ENCODE data around the gene CYP24A1. TPM values are rescaled to one million over a fixed set of nuclear protein-coding genes. Genes with fewer than 3 reads are reported as not detected.

The CYP24A1 gene
- total RNA-seq, 2 donors from 2014 or later, result 1.9 TPM; not detected in 1

GRCh38 chr20:54149765-54150264 is 24.0 kb downstream of the CYP24A1 start:
- DNase-seq (ENCODE audit: low spot score), result no peak
- Histone ChIP-seq H3K27me3 (replicated peaks; ENCODE audit: insufficient read depth) (no peaks in the 10 kb centered on the region), H3K4me1 (replicated peaks) (no peaks in the 10 kb centered on the region), H3K4me3 (no peak overlapping the region), H3K36me3 (no peaks in the 10 kb centered on the region), H3K27ac (no peak overlapping the region), H3K9me3 (no peaks in the 10 kb centered on the region)
- TF ChIP-seq POLR2AphosphoS5 (IDR thresholded peaks at IDR 0.05), result no peak
- TF ChIP-seq POLR2A (IDR thresholded peaks at IDR 0.05), result no peak
- no peak for TF ChIP-seq CTCF (IDR thresholded peaks at IDR 0.05)
- intact Hi-C loops (cut with DNase I), result no loop called here
- WGBS, result 91% methylated on average over 7 of the region's 7 CpGs

- DNase-seq (ENCODE audit: low spot score), result peak; percentile 93
- H3K9me3 ChIP-seq, result no peaks in the 10 kb centered on the region
- H3K4me1 ChIP-seq (replicated peaks), result no peaks in the 10 kb centered on the region
- TF ChIP-seq POLR2A (IDR thresholded peaks at IDR 0.05) (no peak), POLR2AphosphoS5 (IDR thresholded peaks at IDR 0.05) (peak; percentile 97)
- no peaks in the 10 kb centered on the region for H3K27me3 ChIP-seq (replicated peaks; ENCODE audit: insufficient read depth)
- WGBS, result 17% methylated on average over 7 of the region's 7 CpGs
- H3K36me3 ChIP-seq, result no peaks in the 10 kb centered on the region
- intact Hi-C loops (cut with DNase I), result no loop called here
- H3K4me3 ChIP-seq, result no peak overlapping the region
- H3K27ac ChIP-seq, result no peak overlapping the region
These were observed 24.6 kb downstream of the CYP24A1 start for GRCh38 chr20:54148947-54149764.

- no peaks in the 10 kb centered on the region for H3K36me3 ChIP-seq
- H3K4me3 ChIP-seq, result no peak overlapping the region
- 85% methylated on average over 1 of the region's 1 CpG for WGBS
- H3K4me1 ChIP-seq (replicated peaks), result no peaks in the 10 kb centered on the region
- intact Hi-C loops (cut with DNase I), result no loop called here
- no peak overlapping the region for H3K27ac ChIP-seq
- TF ChIP-seq CTCF (IDR thresholded peaks at IDR 0.05) (no peak), POLR2A (IDR thresholded peaks at IDR 0.05) (no peak), POLR2AphosphoS5 (IDR thresholded peaks at IDR 0.05) (no peak)
- no peaks in the 10 kb centered on the region for H3K27me3 ChIP-seq (replicated peaks; ENCODE audit: insufficient read depth)
- DNase-seq (ENCODE audit: low spot score), result no peak
- no peaks in the 10 kb centered on the region for H3K9me3 ChIP-seq
These were observed 27.1 kb downstream of the CYP24A1 start for GRCh38 chr20:54146672-54147071.

- Histone ChIP-seq H3K36me3 (no peaks in the 10 kb centered on the region), H3K4me1 (replicated peaks) (no peaks in the 10 kb centered on the region), H3K27me3 (replicated peaks; ENCODE audit: insufficient read depth) (no peaks in the 10 kb centered on the region), H3K4me3 (no peak overlapping the region), H3K9me3 (no peaks in the 10 kb centered on the region), H3K27ac (no peak overlapping the region)
- no peak for DNase-seq (ENCODE audit: low spot score)
- TF ChIP-seq POLR2A (IDR thresholded peaks at IDR 0.05) (no peak), CTCF (IDR thresholded peaks at IDR 0.05) (no peak)
- intact Hi-C loops (cut with DNase I), result no loop called here
- WGBS, result 93% methylated on average over 6 of the region's 6 CpGs
These were observed 28.9 kb downstream of the CYP24A1 start for GRCh38 chr20:54144847-54145414.

GRCh38 chr20:54140927-54141566 is 32.7 kb downstream of the CYP24A1 start:
- Histone ChIP-seq H3K36me3 (no peaks in the 10 kb centered on the region), H3K27me3 (replicated peaks; ENCODE audit: insufficient read depth) (no peaks in the 10 kb centered on the region), H3K9me3 (no peaks in the 10 kb centered on the region), H3K27ac (no peak overlapping the region), H3K4me3 (no peak overlapping the region), H3K4me1 (replicated peaks) (no peaks in the 10 kb centered on the region)
- intact Hi-C loops (cut with DNase I), result no loop called here
- TF ChIP-seq CTCF (IDR thresholded peaks at IDR 0.05), result no peak
- TF ChIP-seq POLR2A (IDR thresholded peaks at IDR 0.05), result no peak
- TF ChIP-seq POLR2AphosphoS5 (IDR thresholded peaks at IDR 0.05), result no peak
- 62% methylated on average over 6 of the region's 6 CpGs for WGBS
- no peak for DNase-seq (ENCODE audit: low spot score)

Data from prostate gland (tissue), 2 donors.